ENCODE results near the gene CD300A. TPM values are rescaled to one million over a fixed set of nuclear protein-coding genes. Genes with fewer than 3 reads are reported as not detected.

Gene CD300A
- total and polyA plus RNA-seq, 4 experiments from 2014 or later: 27.6 to 51.4 (median 33.7) TPM

GRCh38 chr17:74446551-74447500, 19.6 kb upstream of the CD300A start:
- POLR2A ChIA-PET (ENCODE audit: partially characterized antibody): no interaction called here
- peaks cover 0 to under 1% (median 0%) of the 10 kb centered on the region in 4 donors for H3K4me1 Mint-ChIP-seq
- peak overlapping the region in 3 of 8 donors; percentile 22 to 59 (median 35) for H3K4me3 Mint-ChIP-seq
- Histone ChIP-seq H3K27me3 (ENCODE audit: insufficient read depth, low read length) (no peaks in the 10 kb centered on the region), H3K27ac (ENCODE audit: low read depth, low read length) (no peak overlapping the region), H3K36me3 (ENCODE audit: insufficient read depth, low read length) (no peaks in the 10 kb centered on the region), H3K4me3 (ENCODE audit: low read length in 2 of 2) (no peak overlapping the region), H3K9me3 (ENCODE audit: control insufficient read depth in 1 of 2, low read length in 2 of 2) (no peaks in the 10 kb centered on the region), H3K4me1 (ENCODE audit: insufficient read depth, low read length) (no peaks in the 10 kb centered on the region)
- no peaks in the 10 kb centered on the region for H3K9me3 Mint-ChIP-seq
- H3K27me3 Mint-ChIP-seq: peaks cover 0 to 2% of the 10 kb centered on the region in 2 donors
- H3K27ac Mint-ChIP-seq: no peak overlapping the region
- DNase-seq: no peak
- intact Hi-C loops (cut with micrococcal nuclease): no loop called here
- H3K36me3 Mint-ChIP-seq: no peaks in the 10 kb centered on the region
- CTCF ChIA-PET (ENCODE audit: partially characterized antibody): interaction anchor here (0.7 to 1.9 kb wide), 3 partner anchors 10 to 398 kb away, joined by 3 to 8 read pairs (median 3); no protein-coding TSS in a partner anchor

- intact Hi-C loops (cut with micrococcal nuclease): no loop called here
- H3K27me3 ChIP-seq (ENCODE audit: insufficient read depth, low read length): no peaks in the 10 kb centered on the region
- H3K9me3 ChIP-seq (ENCODE audit: control insufficient read depth in 1 of 2, low read length in 2 of 2): no peaks in the 10 kb centered on the region
- H3K4me1 Mint-ChIP-seq: peaks cover 3 to 9% (median 5%) of the 10 kb centered on the region in 4 donors
- H3K27ac Mint-ChIP-seq: no peak overlapping the region
- H3K36me3 ChIP-seq (ENCODE audit: insufficient read depth, low read length): no peaks in the 10 kb centered on the region
- no peaks in the 10 kb centered on the region for H3K9me3 Mint-ChIP-seq
- H3K27ac ChIP-seq (ENCODE audit: low read depth, low read length): no peak overlapping the region
- CTCF ChIA-PET (ENCODE audit: partially characterized antibody): interaction anchor here (1.9 to 2.0 kb wide), 2 partner anchors 10 to 79 kb away, joined by 8 read pairs; no protein-coding TSS in a partner anchor
- H3K4me3 Mint-ChIP-seq: no peak overlapping the region
- DNase-seq: no peak
- peaks cover 8% of the 10 kb centered on the region for H3K4me1 ChIP-seq (ENCODE audit: insufficient read depth, low read length)
- no peak overlapping the region for H3K4me3 ChIP-seq (ENCODE audit: low read length in 2 of 2)
- POLR2A ChIA-PET (ENCODE audit: partially characterized antibody): interaction anchor here (0.6 kb wide), 1 partner anchor 49 kb away, joined by 3 read pairs; no protein-coding TSS in a partner anchor
- peaks cover 0 to 2% of the 10 kb centered on the region in 2 donors for H3K27me3 Mint-ChIP-seq
- no peaks in the 10 kb centered on the region for H3K36me3 Mint-ChIP-seq
Measured at GRCh38 chr17:74447628-74448159, 18.7 kb upstream of the CD300A start.

GRCh38 chr17:74448756-74449155, 17.7 kb upstream of the CD300A start:
- Histone ChIP-seq H3K4me1 (ENCODE audit: insufficient read depth, low read length) (peaks cover 18% of the 10 kb centered on the region), H3K9me3 (ENCODE audit: control insufficient read depth in 1 of 2, low read length in 2 of 2) (no peaks in the 10 kb centered on the region), H3K27me3 (ENCODE audit: insufficient read depth, low read length) (no peaks in the 10 kb centered on the region), H3K27ac (ENCODE audit: low read depth, low read length) (no peak overlapping the region), H3K36me3 (ENCODE audit: insufficient read depth, low read length) (no peaks in the 10 kb centered on the region), H3K4me3 (ENCODE audit: low read length in 2 of 2) (no peak overlapping the region)
- Mint-ChIP-seq H3K27me3 (no peaks in the 10 kb centered on the region), H3K27ac (no peak overlapping the region), H3K4me3 (no peak overlapping the region), H3K4me1 (peaks cover 5 to 17% (median 11%) of the 10 kb centered on the region in 4 donors), H3K9me3 (no peaks in the 10 kb centered on the region), H3K36me3 (no peaks in the 10 kb centered on the region)
- ChIA-PET CTCF (ENCODE audit: partially characterized antibody) (interaction anchor here (1.9 to 2.0 kb wide), 2 partner anchors 9 to 81 kb away, joined by 8 read pairs; no protein-coding TSS in a partner anchor), POLR2A (ENCODE audit: partially characterized antibody) (no interaction called here)
- no peak for DNase-seq
- intact Hi-C loops (cut with micrococcal nuclease): no loop called here

- H3K36me3 ChIP-seq (ENCODE audit: insufficient read depth, low read length): no peaks in the 10 kb centered on the region
- H3K9me3 ChIP-seq (ENCODE audit: control insufficient read depth in 1 of 2, low read length in 2 of 2): no peaks in the 10 kb centered on the region
- no peaks in the 10 kb centered on the region for H3K27me3 Mint-ChIP-seq
- H3K4me3 ChIP-seq (ENCODE audit: low read length in 2 of 2): no peak overlapping the region
- H3K4me1 Mint-ChIP-seq: peaks cover 5 to 19% (median 11%) of the 10 kb centered on the region in 4 donors
- H3K4me1 ChIP-seq (ENCODE audit: insufficient read depth, low read length): peaks cover 21% of the 10 kb centered on the region
- H3K27ac Mint-ChIP-seq: no peak overlapping the region
- ChIA-PET CTCF (ENCODE audit: partially characterized antibody) (interaction anchor here (0.6 to 2.0 kb wide), 3 partner anchors 8 to 184 kb away, joined by 3 to 8 read pairs (median 3); no protein-coding TSS in a partner anchor), POLR2A (ENCODE audit: partially characterized antibody) (no interaction called here)
- H3K36me3 Mint-ChIP-seq: no peaks in the 10 kb centered on the region
- no peaks in the 10 kb centered on the region for H3K27me3 ChIP-seq (ENCODE audit: insufficient read depth, low read length)
- H3K4me3 Mint-ChIP-seq: no peak overlapping the region
- no peak overlapping the region for H3K27ac ChIP-seq (ENCODE audit: low read depth, low read length)
- no peaks in the 10 kb centered on the region for H3K9me3 Mint-ChIP-seq
- intact Hi-C loops (cut with micrococcal nuclease): no loop called here
- no peak for DNase-seq
Measured at GRCh38 chr17:74449306-74449705, 17.1 kb upstream of the CD300A start.

DNA sequence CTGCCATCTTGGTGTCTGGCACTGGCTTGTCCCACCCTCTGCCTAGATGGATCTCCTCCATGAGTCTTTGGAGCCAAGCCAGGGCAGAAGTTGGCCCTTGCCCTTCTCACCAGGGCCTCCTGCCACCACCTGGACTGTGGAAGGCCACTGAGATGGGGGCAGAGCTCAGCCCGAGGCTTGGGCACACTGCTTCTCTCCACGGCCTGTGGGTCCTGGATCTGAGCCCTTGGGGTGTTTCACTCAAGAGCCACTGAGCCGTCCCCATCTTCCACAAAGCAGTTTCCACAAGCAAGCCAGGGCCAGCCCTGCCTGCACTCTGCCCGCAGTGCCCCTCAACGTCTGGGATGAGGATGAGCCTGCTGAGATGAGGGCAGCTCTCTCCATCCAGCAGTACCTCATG, 16.7 kb upstream of the CD300A start:
- ChIA-PET POLR2A (ENCODE audit: partially characterized antibody) (no interaction called here), CTCF (ENCODE audit: partially characterized antibody) (interaction anchor here (0.6 to 9.9 kb wide), 3 partner anchors 8 to 183 kb away, joined by 3 to 105 read pairs (median 3); no protein-coding TSS in a partner anchor)
- H3K4me3 Mint-ChIP-seq: no peak overlapping the region
- H3K4me1 Mint-ChIP-seq: peaks cover 5 to 23% (median 11%) of the 10 kb centered on the region in 4 donors
- no peak overlapping the region for H3K27ac Mint-ChIP-seq
- intact Hi-C loops (cut with micrococcal nuclease): no loop called here
- Histone ChIP-seq H3K4me3 (ENCODE audit: low read length in 2 of 2) (no peak overlapping the region), H3K27ac (ENCODE audit: low read depth, low read length) (no peak overlapping the region), H3K4me1 (ENCODE audit: insufficient read depth, low read length) (peaks cover 26% of the 10 kb centered on the region), H3K9me3 (ENCODE audit: control insufficient read depth in 1 of 2, low read length in 2 of 2) (no peaks in the 10 kb centered on the region), H3K36me3 (ENCODE audit: insufficient read depth, low read length) (no peaks in the 10 kb centered on the region), H3K27me3 (ENCODE audit: insufficient read depth, low read length) (no peaks in the 10 kb centered on the region)
- H3K9me3 Mint-ChIP-seq: no peaks in the 10 kb centered on the region
- no peaks in the 10 kb centered on the region for H3K36me3 Mint-ChIP-seq
- no peak for DNase-seq
- H3K27me3 Mint-ChIP-seq: no peaks in the 10 kb centered on the region

DNA sequence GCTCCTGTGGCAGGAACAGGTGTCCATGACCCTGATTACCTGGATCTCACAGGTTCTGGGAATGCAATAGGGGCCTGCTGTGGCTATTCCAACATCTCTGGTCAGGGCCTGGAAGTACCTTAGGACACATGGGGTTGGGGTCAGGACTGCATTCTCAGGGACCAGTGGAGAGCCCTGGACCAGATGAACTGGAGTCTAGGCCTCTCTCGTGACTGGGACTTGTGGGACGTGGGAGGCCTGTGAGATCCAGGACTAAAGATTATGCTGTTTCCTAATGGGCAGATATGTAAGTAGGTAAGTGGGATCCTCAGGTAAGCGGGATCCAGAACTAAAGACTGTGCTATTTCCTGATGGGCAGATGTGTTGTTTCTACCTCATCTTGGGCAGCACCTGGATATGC, 16.2 kb upstream of the CD300A start:
- no peak overlapping the region for H3K4me3 Mint-ChIP-seq
- H3K27ac ChIP-seq (ENCODE audit: low read depth, low read length): no peak overlapping the region
- no peaks in the 10 kb centered on the region for H3K36me3 Mint-ChIP-seq
- intact Hi-C loops (cut with micrococcal nuclease): no loop called here
- H3K4me1 Mint-ChIP-seq: peaks cover 5 to 27% (median 11%) of the 10 kb centered on the region in 4 donors
- no peaks in the 10 kb centered on the region for H3K36me3 ChIP-seq (ENCODE audit: insufficient read depth, low read length)
- H3K27ac Mint-ChIP-seq: no peak overlapping the region
- ChIA-PET CTCF (ENCODE audit: partially characterized antibody) (interaction anchor here (1.4 to 9.9 kb wide), 3 partner anchors 13 to 72 kb away, joined by 7 to 105 read pairs (median 34); no protein-coding TSS in a partner anchor), POLR2A (ENCODE audit: partially characterized antibody) (no interaction called here)
- no peaks in the 10 kb centered on the region for H3K9me3 ChIP-seq (ENCODE audit: control insufficient read depth in 1 of 2, low read length in 2 of 2)
- no peak overlapping the region for H3K4me3 ChIP-seq (ENCODE audit: low read length in 2 of 2)
- peaks cover 28% of the 10 kb centered on the region for H3K4me1 ChIP-seq (ENCODE audit: insufficient read depth, low read length)
- H3K27me3 Mint-ChIP-seq: no peaks in the 10 kb centered on the region
- H3K9me3 Mint-ChIP-seq: no peaks in the 10 kb centered on the region
- no peaks in the 10 kb centered on the region for H3K27me3 ChIP-seq (ENCODE audit: insufficient read depth, low read length)
- DNase-seq: no peak

GRCh38 chr17:74450925-74451403, 15.5 kb upstream of the CD300A start:
- no peak overlapping the region for H3K27ac Mint-ChIP-seq
- no peaks in the 10 kb centered on the region for H3K27me3 Mint-ChIP-seq
- no peak for DNase-seq
- Histone ChIP-seq H3K4me3 (ENCODE audit: low read length in 2 of 2) (no peak overlapping the region), H3K4me1 (ENCODE audit: insufficient read depth, low read length) (peaks cover 28% of the 10 kb centered on the region), H3K27me3 (ENCODE audit: insufficient read depth, low read length) (no peaks in the 10 kb centered on the region), H3K27ac (ENCODE audit: low read depth, low read length) (no peak overlapping the region), H3K9me3 (ENCODE audit: control insufficient read depth in 1 of 2, low read length in 2 of 2) (no peaks in the 10 kb centered on the region), H3K36me3 (ENCODE audit: insufficient read depth, low read length) (no peaks in the 10 kb centered on the region)
- ChIA-PET CTCF (ENCODE audit: partially characterized antibody) (interaction anchor here (0.7 to 9.9 kb wide), 4 partner anchors 14 to 83 kb away, joined by 3 to 105 read pairs (median 20); partner anchors contain the start of gene GPR142), POLR2A (ENCODE audit: partially characterized antibody) (no interaction called here)
- intact Hi-C loops (cut with micrococcal nuclease): no loop called here
- H3K36me3 Mint-ChIP-seq: no peaks in the 10 kb centered on the region
- H3K4me3 Mint-ChIP-seq: peak overlapping the region in 1 of 8 donors; percentile 49
- peaks cover 5 to 31% (median 13%) of the 10 kb centered on the region in 4 donors for H3K4me1 Mint-ChIP-seq
- H3K9me3 Mint-ChIP-seq: no peaks in the 10 kb centered on the region
